HUES64 (cell line): ENCODE measurements around the gene LUZP1.
"Not testable (repeated sequence)": the region's sequence is repeated elsewhere in the genome, so short reads cannot be mapped to it uniquely, and the experiment has no call there.

Source experiments
- H3K27ac ChIP-seq: 2 replicates; pipeline ENCODE4 v1.7.0; 2013; ENCODE audit warnings: low read depth, low read length, inconsistent platforms
- H3K27me3 ChIP-seq: 2 replicates; pipeline ENCODE4 v1.6.1; 2013; ENCODE audit warnings: mild to moderate bottlenecking, low read length; ENCODE audit not compliant: insufficient read depth
- H3K36me3 ChIP-seq: 2 replicates; pipeline ENCODE4 v1.6.1; 2013; ENCODE audit warnings: mild to moderate bottlenecking, low read length; ENCODE audit not compliant: insufficient read depth
- H3K4me1 ChIP-seq: 2 replicates; pipeline ENCODE4 v1.6.1; 2013; ENCODE audit warnings: mild to moderate bottlenecking, low read length, moderate library complexity; ENCODE audit not compliant: insufficient read depth
- H3K4me3 ChIP-seq: 2 replicates; pipeline ENCODE4 v1.5.1; 2013; ENCODE audit warnings: mild to moderate bottlenecking, low read length, moderate library complexity
- H3K9ac ChIP-seq: 2 replicates; pipeline ENCODE4 v1.6.1; 2013; ENCODE audit warnings: mild to moderate bottlenecking, low read depth, low read length
- H3K9me3 ChIP-seq: 2 replicates; pipeline ENCODE4 v1.6.1; 2013; ENCODE audit warnings: low read depth, low read length; ENCODE audit not compliant: insufficient read depth
- WGBS: fragments of 150-250, 120-280 bp; methylation state at CpG from one replicate; pipeline ENCODE4 v1.1.7; 2013; ENCODE audit warnings: missing lambda C conversion rate; 5-methylcytosine and 5-hydroxymethylcytosine counted together

Gene LUZP1

GRCh38 chr1:23208527-23208926 is 39.9 kb upstream of the LUZP1 start:
- H3K4me1 ChIP-seq: no peaks in the 10 kb centered on the region
- no peaks in the 10 kb centered on the region for H3K27me3 ChIP-seq
- no peak overlapping the region for H3K9ac ChIP-seq
- WGBS: 100% methylated on average over 1 of the region's 2 CpGs
- H3K27ac ChIP-seq: no peak overlapping the region
- no peaks in the 10 kb centered on the region; the same call in 1 of the 2 replicates for H3K36me3 ChIP-seq
- H3K9me3 ChIP-seq: no peaks in the 10 kb centered on the region
- H3K4me3 ChIP-seq: no peak overlapping the region

- H3K9ac ChIP-seq, H3K27me3 ChIP-seq, H3K4me1 ChIP-seq, H3K9me3 ChIP-seq, H3K27ac ChIP-seq, H3K4me3 ChIP-seq, H3K36me3 ChIP-seq: not testable (repeated sequence)
- 90% methylated on average over 7 of the region's 8 CpGs for WGBS
These were observed 39.1 kb upstream of the LUZP1 start for GRCh38 chr1:23207733-23208132.

DNA sequence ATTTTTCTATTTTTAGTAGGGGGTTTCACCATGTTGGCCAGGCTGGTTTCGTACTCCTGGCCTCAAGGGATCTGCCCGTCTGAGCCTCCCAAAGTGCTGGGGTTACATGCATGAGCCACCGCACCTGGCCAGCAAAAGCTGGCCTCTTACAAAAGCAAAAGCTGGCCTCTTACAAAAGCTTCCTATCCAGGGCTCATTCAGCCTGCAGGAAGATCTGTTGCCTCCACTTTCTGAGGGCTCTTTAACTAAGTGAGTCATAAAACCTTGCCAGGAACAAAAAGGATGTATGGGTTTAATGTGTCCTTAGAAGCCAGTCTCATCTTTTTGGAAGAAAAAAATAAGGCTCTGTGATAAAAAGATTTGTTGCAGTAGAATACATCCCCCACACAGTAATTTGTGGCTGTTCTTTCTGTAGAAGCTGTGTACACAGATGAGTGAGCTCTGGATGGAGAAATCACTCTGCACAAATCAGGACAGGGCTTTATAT is 33.6 kb upstream of the LUZP1 start:
- no peaks in the 10 kb centered on the region for H3K4me1 ChIP-seq
- WGBS: 90% methylated on average over 3 of the region's 3 CpGs
- no peaks in the 10 kb centered on the region for H3K9me3 ChIP-seq
- H3K27me3 ChIP-seq: no peaks in the 10 kb centered on the region
- no peaks in the 10 kb centered on the region; the same call in 1 of the 2 replicates for H3K36me3 ChIP-seq
- H3K9ac ChIP-seq: no peak overlapping the region
- H3K4me3 ChIP-seq: no peak overlapping the region
- H3K27ac ChIP-seq: no peak overlapping the region

- no peaks in the 10 kb centered on the region; the same call in 1 of the 2 replicates for H3K36me3 ChIP-seq
- no peaks in the 10 kb centered on the region for H3K27me3 ChIP-seq
- H3K27ac ChIP-seq: no peak overlapping the region
- no peaks in the 10 kb centered on the region for H3K9me3 ChIP-seq
- no peak overlapping the region for H3K9ac ChIP-seq
- no peak overlapping the region for H3K4me3 ChIP-seq
- H3K4me1 ChIP-seq: peaks cover 9% of the 10 kb centered on the region; the same call in 1 of the 2 replicates
- 74% methylated on average over 1 of the region's 1 CpG for WGBS
These were observed 32.2 kb upstream of the LUZP1 start for GRCh38 chr1:23200883-23201282.

DNA sequence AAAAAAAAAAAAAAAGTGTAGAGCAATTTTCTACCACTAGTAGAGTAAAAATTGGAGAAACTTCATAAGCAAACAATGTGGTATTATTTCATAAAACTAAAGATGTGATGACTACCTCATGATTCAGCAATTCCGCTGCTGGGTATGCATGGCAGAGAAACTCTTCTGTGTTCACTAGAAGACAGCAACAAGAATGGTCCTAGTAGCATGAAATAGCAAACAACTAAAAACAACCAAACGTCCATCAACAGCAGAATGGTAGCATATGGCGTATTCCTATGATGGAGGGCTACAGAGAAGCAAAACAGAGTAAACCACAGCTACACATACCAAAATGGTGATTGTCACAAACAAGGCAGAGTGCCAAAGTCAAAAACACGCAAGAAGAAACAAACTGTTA is 29.7 kb upstream of the LUZP1 start:
- Histone ChIP-seq H3K9ac (no peak overlapping the region), H3K4me1 (peaks cover 9% of the 10 kb centered on the region; the same call in 1 of the 2 replicates), H3K9me3 (no peaks in the 10 kb centered on the region), H3K36me3 (peaks cover 8% of the 10 kb centered on the region; the same call in 1 of the 2 replicates), H3K27ac (no peak overlapping the region), H3K4me3 (no peak overlapping the region), H3K27me3 (no peaks in the 10 kb centered on the region)
- 95% methylated on average over 4 of the region's 4 CpGs for WGBS

DNA sequence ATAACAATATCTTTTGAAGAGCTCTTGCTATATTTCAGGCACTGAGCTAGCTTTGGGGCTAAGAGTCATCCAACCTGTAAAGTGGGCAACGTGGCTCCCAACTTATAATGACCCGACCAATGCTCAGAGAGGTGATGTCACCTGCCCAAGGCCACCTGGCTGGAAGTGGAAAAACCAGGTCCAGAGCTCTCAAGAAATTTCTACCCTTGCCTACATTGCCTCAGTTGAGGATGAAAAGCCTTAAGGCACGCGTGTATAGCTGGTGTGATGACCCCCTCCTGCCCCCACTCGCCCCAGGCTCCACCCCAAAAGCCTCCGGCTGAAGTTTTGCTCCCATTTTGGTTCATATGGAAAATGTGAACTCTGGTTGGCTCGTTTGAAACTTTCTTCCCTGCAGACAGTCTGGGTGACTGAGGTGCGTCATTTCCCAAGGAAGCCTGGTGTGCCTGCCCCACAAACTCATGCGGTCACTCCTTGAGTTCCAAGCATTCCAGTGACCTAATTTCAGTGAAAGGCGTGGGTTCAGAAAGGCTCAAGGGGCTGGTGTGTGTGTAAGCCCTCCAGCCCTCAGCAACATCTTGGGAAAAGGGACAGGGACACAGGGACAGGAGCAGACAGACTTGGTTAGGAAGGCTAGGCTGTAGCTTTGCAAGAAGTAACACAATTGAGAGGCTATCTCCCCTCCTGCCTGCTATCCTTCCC is 28.1 kb upstream of the LUZP1 start:
- Histone ChIP-seq H3K4me1 (peaks cover 9% of the 10 kb centered on the region; the same call in 1 of the 2 replicates), H3K27me3 (no peaks in the 10 kb centered on the region), H3K4me3 (no peak overlapping the region), H3K27ac (no peak overlapping the region; the same call in 1 of the 2 replicates), H3K9ac (no peak overlapping the region), H3K9me3 (no peaks in the 10 kb centered on the region), H3K36me3 (peaks cover 8% of the 10 kb centered on the region; the same call in 1 of the 2 replicates)
- WGBS: 83% methylated on average over 10 of the region's 10 CpGs

- peaks cover 9% of the 10 kb centered on the region; the same call in 1 of the 2 replicates for H3K4me1 ChIP-seq
- peaks cover 8% of the 10 kb centered on the region; the same call in 1 of the 2 replicates for H3K36me3 ChIP-seq
- H3K9ac ChIP-seq: no peak overlapping the region
- no peaks in the 10 kb centered on the region for H3K27me3 ChIP-seq
- no peak overlapping the region for H3K4me3 ChIP-seq
- H3K9me3 ChIP-seq: no peaks in the 10 kb centered on the region
- 90% methylated on average over 11 of the region's 11 CpGs for WGBS
- no peak overlapping the region for H3K27ac ChIP-seq
These were observed 25.7 kb upstream of the LUZP1 start for GRCh38 chr1:23194119-23194984.

- WGBS: 95% methylated on average over 27 of the region's 27 CpGs
- Histone ChIP-seq H3K9me3 (no peaks in the 10 kb centered on the region), H3K27ac (no peak overlapping the region), H3K36me3 (peaks cover 8% of the 10 kb centered on the region; the same call in 1 of the 2 replicates), H3K4me1 (peaks cover 9% of the 10 kb centered on the region; the same call in 1 of the 2 replicates), H3K4me3 (no peak overlapping the region), H3K9ac (no peak overlapping the region), H3K27me3 (no peaks in the 10 kb centered on the region)
These were observed 24.9 kb upstream of the LUZP1 start for GRCh38 chr1:23193391-23194118.

DNA sequence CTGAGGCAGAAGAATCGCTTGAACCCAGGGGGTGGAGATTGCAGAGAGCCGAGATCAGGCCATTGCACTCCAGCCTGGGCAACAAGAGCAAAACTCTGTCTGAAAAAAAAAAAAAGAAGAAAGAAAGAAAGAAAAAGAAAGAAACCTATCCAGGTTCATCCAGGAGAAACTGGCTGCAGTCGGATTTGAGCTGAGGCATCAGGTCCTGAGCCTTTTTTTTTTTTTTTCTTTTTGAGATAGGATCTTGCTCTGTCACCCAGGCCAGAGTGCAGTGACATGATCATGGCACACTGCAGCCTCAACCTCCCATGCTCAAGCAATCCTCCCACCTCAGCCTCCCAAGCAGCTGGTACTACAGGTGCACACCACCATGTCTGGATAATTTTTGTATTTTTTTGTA is 22.5 kb upstream of the LUZP1 start:
- Histone ChIP-seq H3K9ac (no peak overlapping the region), H3K36me3 (peaks cover 8% of the 10 kb centered on the region; the same call in 1 of the 2 replicates), H3K27me3 (no peaks in the 10 kb centered on the region), H3K9me3 (no peaks in the 10 kb centered on the region), H3K27ac (no peak overlapping the region), H3K4me3 (no peak overlapping the region), H3K4me1 (no peaks in the 10 kb centered on the region)
- WGBS: 93% methylated on average over 3 of the region's 3 CpGs

GRCh38 chr1:23188936-23189452 is 20.3 kb upstream of the LUZP1 start:
- 93% methylated on average over 13 of the region's 13 CpGs for WGBS
- H3K9ac ChIP-seq: not testable (repeated sequence)

More at GRCh38 chr1:23188936-23189452, 20.3 kb upstream of the LUZP1 start:
- not testable (repeated sequence) for H3K27ac ChIP-seq, H3K36me3 ChIP-seq, H3K27me3 ChIP-seq, H3K4me3 ChIP-seq, H3K9me3 ChIP-seq, H3K4me1 ChIP-seq
